ENCODE data around the gene SOX5.
A peak's percentile ranks its signal among the peaks of the same experiment; 100 is the strongest.

SOX5 gene

GRCh38 chr12:23670684-23671083, 278.8 kb downstream of the SOX5 start:
- no peak for DNase-seq

- DNase-seq = no peak
Observed at GRCh38 chr12:23669691-23670090, 279.8 kb downstream of the SOX5 start.

GRCh38 chr12:23666866-23667265, 282.6 kb downstream of the SOX5 start:
- DNase-seq = no peak

- DNase-seq = no peak
Observed at GRCh38 chr12:23662966-23663365, 286.5 kb downstream of the SOX5 start.

- DNase-seq = no peak
Observed at GRCh38 chr12:23659131-23659530, 290.3 kb downstream of the SOX5 start.

- no peak for DNase-seq
Observed at GRCh38 chr12:23657598-23657997, 291.9 kb downstream of the SOX5 start.

- no peak for DNase-seq
Observed at GRCh38 chr12:23655884-23656283, 293.6 kb downstream of the SOX5 start.

GRCh38 chr12:23655112-23655511, 294.4 kb downstream of the SOX5 start:
- no peak for DNase-seq

- no peak for DNase-seq
Observed at GRCh38 chr12:23648546-23648945, 300.9 kb downstream of the SOX5 start.

- DNase-seq = peak; percentile 95
Observed at GRCh38 chr12:23640754-23641153, 308.7 kb downstream of the SOX5 start.

- DNase-seq = no peak
Observed at GRCh38 chr12:23634344-23634743, 315.1 kb downstream of the SOX5 start.

- no peak for DNase-seq
Observed at GRCh38 chr12:23631786-23632377, 317.6 kb downstream of the SOX5 start.

- no peak for DNase-seq
Observed at GRCh38 chr12:23630524-23630923, 318.9 kb downstream of the SOX5 start.

- DNase-seq = no peak
Observed at GRCh38 chr12:23628806-23629205, 320.7 kb downstream of the SOX5 start.

- DNase-seq = no peak
Observed at GRCh38 chr12:23626791-23627190, 322.7 kb downstream of the SOX5 start.

- DNase-seq = no peak
Observed at GRCh38 chr12:23621900-23622299, 327.6 kb downstream of the SOX5 start.

- no peak for DNase-seq
Observed at GRCh38 chr12:23618718-23619117, 330.8 kb downstream of the SOX5 start.

- no peak for DNase-seq
Observed at GRCh38 chr12:23617749-23618148, 331.7 kb downstream of the SOX5 start.

GRCh38 chr12:23614280-23614679, 335.2 kb downstream of the SOX5 start:
- no peak for DNase-seq

GRCh38 chr12:23611320-23611719, 338.1 kb downstream of the SOX5 start:
- DNase-seq = no peak

- DNase-seq = no peak
Observed at GRCh38 chr12:23600919-23601318, 348.6 kb downstream of the SOX5 start.

GRCh38 chr12:23596568-23596967, 352.9 kb downstream of the SOX5 start:
- DNase-seq = no peak

GRCh38 chr12:23587833-23588559, 361.5 kb downstream of the SOX5 start:
- no peak for DNase-seq

- DNase-seq = no peak
Observed at GRCh38 chr12:23585782-23586163, 363.7 kb downstream of the SOX5 start.

All from NCI-H748 treated with DMSO at 0.1 percent for 48 hours (cell line).